ENCODE data around the gene ILF3. TPM values are rescaled to one million over a fixed set of nuclear protein-coding genes. Genes with fewer than 3 reads are reported as not detected.

Gene ILF3
- total RNA-seq, 1 experiment from 2014 or later, result 430 TPM

- Histone ChIP-seq H3K27me3 (ENCODE audit: insufficient read depth, low read length) (no peaks in the 10 kb centered on the region), H3K9ac (ENCODE audit: low read length) (no peak overlapping the region), H3K4me2 (ENCODE audit: low read length) (no peak overlapping the region), H3K9me3 (ENCODE audit: control insufficient read depth in 1 of 2, insufficient read depth in 1 of 2, low read depth in 1 of 2, low read length in 2 of 2) (no peaks in the 10 kb centered on the region), H4K20me1 (ENCODE audit: insufficient read depth) (no peaks in the 10 kb centered on the region), H3K9me2 (ENCODE audit: insufficient read depth) (no peaks in the 10 kb centered on the region), H3K4me1 (ENCODE audit: control insufficient read depth in 1 of 2, insufficient read depth in 2 of 2, low read length in 2 of 2) (peaks cover 5 to 13% of the 10 kb centered on the region in 2 experiments; a peak in 3 of 4 replicates), H3K4me3 (replicated peaks in 1 of 2; ENCODE audit: low read depth in 1 of 2, low read length in 2 of 2) (no peak overlapping the region), H3K27ac (ENCODE audit: low read depth, low read length) (no peak overlapping the region), H2AFZ (ENCODE audit: low read depth, low read length, poor library complexity, severe bottlenecking) (no peak overlapping the region), H3K79me2 (ENCODE audit: insufficient read depth, low read length) (peaks cover under 1% of the 10 kb centered on the region; the same call in 1 of the 2 replicates), H3K36me3 (ENCODE audit: control insufficient read depth in 1 of 2, insufficient read depth in 2 of 2, low read length in 2 of 2) (0 out of 4 replicates have a peak, but pooled peaks cover 0 to 3% of the 10 kb centered on the region in 2 experiments)
- ChIA-PET RAD21 (ENCODE audit: low non-redundant PET in 1 of 2, low total read pairs in 2 of 2, uncharacterized antibody in 2 of 2, unreplicated experiment in 2 of 2) (interaction anchor here in 1 of 2 experiments (4.0 kb wide), 1 partner anchor 66 kb away, joined by 31 read pairs; no protein-coding TSS in a partner anchor), CTCF (interaction anchor here (1.4 to 5.7 kb wide), 2 partner anchors 65 to 105 kb away, joined by 3 to 114 read pairs; no protein-coding TSS in a partner anchor), POLR2A (no interaction called here)
- DNase-seq (ENCODE audit: low read depth, low spot score) (no peak), ATAC-seq (no peak)
- no TSS peak for BruUV-seq (replicated peaks)
- intact Hi-C loops (cut with micrococcal nuclease), result no loop called here
- TF ChIP-seq FOSL1 (IDR thresholded peaks at IDR 0.05; ENCODE audit: low read depth), result no peak
- no peak for TF ChIP-seq SP1 (IDR thresholded peaks at IDR 0.05; ENCODE audit: low read depth)
- TF ChIP-seq, protein P1, sequence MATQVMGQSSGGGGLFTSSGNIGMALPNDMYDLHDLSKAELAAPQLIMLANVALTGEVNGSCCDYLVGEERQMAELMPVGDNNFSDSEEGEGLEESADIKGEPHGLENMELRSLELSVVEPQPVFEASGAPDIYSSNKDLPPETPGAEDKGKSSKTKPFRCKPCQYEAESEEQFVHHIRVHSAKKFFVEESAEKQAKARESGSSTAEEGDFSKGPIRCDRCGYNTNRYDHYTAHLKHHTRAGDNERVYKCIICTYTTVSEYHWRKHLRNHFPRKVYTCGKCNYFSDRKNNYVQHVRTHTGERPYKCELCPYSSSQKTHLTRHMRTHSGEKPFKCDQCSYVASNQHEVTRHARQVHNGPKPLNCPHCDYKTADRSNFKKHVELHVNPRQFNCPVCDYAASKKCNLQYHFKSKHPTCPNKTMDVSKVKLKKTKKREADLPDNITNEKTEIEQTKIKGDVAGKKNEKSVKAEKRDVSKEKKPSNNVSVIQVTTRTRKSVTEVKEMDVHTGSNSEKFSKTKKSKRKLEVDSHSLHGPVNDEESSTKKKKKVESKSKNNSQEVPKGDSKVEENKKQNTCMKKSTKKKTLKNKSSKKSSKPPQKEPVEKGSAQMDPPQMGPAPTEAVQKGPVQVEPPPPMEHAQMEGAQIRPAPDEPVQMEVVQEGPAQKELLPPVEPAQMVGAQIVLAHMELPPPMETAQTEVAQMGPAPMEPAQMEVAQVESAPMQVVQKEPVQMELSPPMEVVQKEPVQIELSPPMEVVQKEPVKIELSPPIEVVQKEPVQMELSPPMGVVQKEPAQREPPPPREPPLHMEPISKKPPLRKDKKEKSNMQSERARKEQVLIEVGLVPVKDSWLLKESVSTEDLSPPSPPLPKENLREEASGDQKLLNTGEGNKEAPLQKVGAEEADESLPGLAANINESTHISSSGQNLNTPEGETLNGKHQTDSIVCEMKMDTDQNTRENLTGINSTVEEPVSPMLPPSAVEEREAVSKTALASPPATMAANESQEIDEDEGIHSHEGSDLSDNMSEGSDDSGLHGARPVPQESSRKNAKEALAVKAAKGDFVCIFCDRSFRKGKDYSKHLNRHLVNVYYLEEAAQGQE (IDR thresholded peaks at IDR 0.05; ENCODE audit: low read depth), result no peak
- no peak for TF ChIP-seq POLR2A (IDR thresholded peaks at IDR 0.05; ENCODE audit: borderline replicate concordance, extremely low read depth, insufficient read depth, insufficient read length)
- no peak for TF ChIP-seq ZBTB33 (IDR thresholded peaks at IDR 0.05; ENCODE audit: extremely low read depth, insufficient replicate concordance, low read length)
These were observed 7.5 kb upstream of the ILF3 start for GRCh38 chr19:10646456-10647159.
